MG63 (cell line): ENCODE results near the gene LPO. TPM values are rescaled to one million over a fixed set of nuclear protein-coding genes. Genes with fewer than 3 reads are reported as not detected.

ENCODE experiments used
- DNase-seq: peaks from one replicate; pipeline ENCODE4 v3.0.0-alpha.2; 2020
- H3K27me3 ChIP-seq: fragments of 250-450 bp; sonication (Bioruptor Pico); 2 replicates; pipeline ENCODE4 v1.5.1; 2020; ENCODE audit warnings: mild to moderate bottlenecking, moderate library complexity
- H3K36me3 ChIP-seq: fragments of 250-450 bp; sonication (Bioruptor Pico); 2 replicates; pipeline ENCODE4 v1.5.1; 2020; ENCODE audit warnings: mild to moderate bottlenecking, moderate library complexity
- H3K4me3 ChIP-seq: fragments of 250-450 bp; sonication (Bioruptor Pico); 2 replicates; pipeline ENCODE4 v1.5.1; 2020; ENCODE audit warnings: mild to moderate bottlenecking, moderate library complexity
- H3K9me3 ChIP-seq: fragments of 250-450 bp; sonication (Bioruptor Pico); 2 replicates; pipeline ENCODE4 v1.5.1; 2020; ENCODE audit warnings: mild to moderate bottlenecking, moderate library complexity
- total RNA-seq: library from RNA; depleted of rRNA; stranded (reverse); fragments of >200 nt; shearing (Covaris generic); gene quantifications from 2 replicates; pipeline ENCODE4 v1.2.3, GENCODE V29; 2014; ENCODE audit warnings: low replicate concordance

The LPO gene
- total RNA-seq, 1 experiment from 2014 or later: not detected

DNA sequence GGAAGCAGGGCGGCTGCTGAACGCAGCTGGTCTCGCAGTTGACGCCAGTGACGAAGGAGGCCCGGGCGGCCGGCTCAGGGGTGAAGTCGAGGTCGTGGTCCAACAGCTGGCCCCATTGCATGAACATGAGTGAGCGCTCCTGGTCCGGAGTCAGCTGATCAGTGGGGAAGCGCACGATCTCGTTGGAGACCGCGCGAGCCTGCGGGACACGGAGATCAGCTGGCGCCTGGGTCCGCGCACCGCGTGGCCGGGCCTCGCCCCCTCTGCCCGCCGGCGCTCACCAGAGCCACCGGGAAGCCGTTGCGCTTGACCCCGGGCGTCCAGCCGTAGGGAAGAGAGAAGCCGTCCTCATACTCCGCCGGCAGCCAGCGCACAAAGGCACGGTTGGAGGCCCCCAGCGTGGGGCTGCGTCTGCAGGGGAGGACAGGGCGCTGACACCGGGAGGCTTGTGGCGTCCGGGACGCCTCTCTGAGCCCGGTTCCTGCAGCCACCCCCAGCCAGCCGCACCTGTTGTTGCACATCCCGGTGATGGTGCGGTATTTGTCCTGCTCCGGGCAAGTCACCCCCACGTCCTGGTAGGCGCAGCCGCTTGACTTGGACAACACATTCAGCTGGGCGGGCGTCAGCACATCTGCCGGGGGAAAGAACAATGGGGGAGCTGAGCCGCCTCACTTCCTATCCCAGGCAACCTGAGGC lies 40.8 kb downstream of the LPO start:
- Histone ChIP-seq H3K9me3 (no peaks in the 10 kb centered on the region), H3K27me3 (no peaks in the 10 kb centered on the region), H3K36me3 (no peaks in the 10 kb centered on the region), H3K4me3 (no peak overlapping the region)
- DNase-seq: no peak

- H3K36me3 ChIP-seq: no peaks in the 10 kb centered on the region
- H3K9me3 ChIP-seq: no peaks in the 10 kb centered on the region
- no peaks in the 10 kb centered on the region for H3K27me3 ChIP-seq
- H3K4me3 ChIP-seq: no peak overlapping the region
- DNase-seq: no peak
These were observed 41.5 kb downstream of the LPO start for GRCh38 chr17:58279736-58280479.

DNA sequence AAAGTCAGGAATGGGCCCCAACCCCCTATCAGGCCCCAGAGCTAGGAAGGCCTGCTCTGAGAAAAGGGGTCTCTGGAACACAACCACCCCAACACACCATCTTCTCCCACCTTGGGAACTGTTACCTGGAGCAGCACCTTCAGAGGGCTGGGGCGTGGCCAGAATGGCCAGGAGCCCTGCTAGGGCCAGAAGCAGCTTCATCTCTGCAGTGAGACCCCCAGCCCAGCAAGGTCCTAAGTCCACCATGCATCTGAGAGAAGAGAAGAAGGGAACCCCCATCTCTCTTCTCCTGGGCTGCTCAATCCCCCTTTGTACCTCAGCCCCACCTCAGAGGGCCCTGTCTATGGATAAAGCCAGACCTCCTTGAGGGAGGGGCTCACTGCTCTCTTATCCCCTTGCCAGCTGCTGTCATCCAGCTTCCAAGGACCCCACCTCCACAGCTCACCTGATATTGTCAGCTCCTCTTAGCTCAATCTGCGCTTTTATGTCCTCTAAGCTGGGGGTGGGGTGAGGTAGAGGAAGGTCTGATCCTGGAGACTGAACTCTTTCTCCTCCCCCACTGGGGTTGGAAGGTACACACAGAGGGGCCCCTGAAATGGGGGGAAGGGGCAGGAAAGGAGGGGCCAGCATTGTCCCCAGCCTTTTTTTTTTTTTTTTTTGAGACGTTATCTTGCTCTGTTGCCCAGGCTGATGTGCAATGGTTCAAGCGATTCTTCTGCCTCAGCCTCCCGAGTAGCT lies 42.3 kb downstream of the LPO start, which contains the start of gene MPO:
Gene MPO, minus strand, starts transcription at position 456 of the 738 bp plus-strand sequence. Its CDS starts 177 bp downstream, at position 279.
- H3K9me3 ChIP-seq: no peaks in the 10 kb centered on the region
- DNase-seq: no peak
- no peak within 1 kb of the TSS for H3K4me3 ChIP-seq
- H3K27me3 ChIP-seq: no peaks in the 10 kb centered on the region
- no peaks in the 10 kb centered on the region for H3K36me3 ChIP-seq

DNA sequence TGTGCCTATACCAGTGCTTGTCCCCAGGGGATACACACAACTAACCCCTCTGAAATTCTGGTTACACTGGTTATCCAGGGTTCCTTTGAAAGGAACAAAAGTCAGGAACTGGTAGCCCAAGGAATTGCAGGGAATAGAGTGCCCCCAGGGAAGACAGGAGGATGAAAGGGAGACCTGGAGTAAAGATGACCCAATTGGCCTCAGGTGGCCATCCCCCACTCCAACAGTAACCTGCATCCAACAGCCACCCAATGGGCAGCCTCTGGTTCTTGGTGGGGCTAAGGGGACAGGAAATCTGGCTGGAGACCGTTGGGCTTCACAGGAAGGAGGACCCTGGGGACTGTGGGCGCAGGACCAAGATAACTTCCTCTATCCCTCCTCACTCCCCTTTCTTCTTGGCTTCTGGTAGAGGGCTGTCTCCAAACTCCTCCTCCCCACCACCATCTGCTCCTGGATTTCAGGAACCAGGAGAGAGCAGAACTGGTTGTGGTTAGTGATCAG lies 43.2 kb downstream of the LPO start:
- Histone ChIP-seq H3K36me3 (no peaks in the 10 kb centered on the region), H3K4me3 (no peak overlapping the region), H3K9me3 (no peaks in the 10 kb centered on the region), H3K27me3 (no peaks in the 10 kb centered on the region)
- no peak for DNase-seq

GRCh38 chr17:58282442-58282841 lies 44.1 kb downstream of the LPO start:
- Histone ChIP-seq H3K4me3 (no peak overlapping the region), H3K36me3 (no peaks in the 10 kb centered on the region), H3K27me3 (0 out of 2 replicates have a peak, but pooled peaks cover 2% of the 10 kb centered on the region), H3K9me3 (no peaks in the 10 kb centered on the region)
- no peak for DNase-seq

GRCh38 chr17:58283674-58284612 lies 45.6 kb downstream of the LPO start:
- H3K9me3 ChIP-seq: no peaks in the 10 kb centered on the region
- H3K27me3 ChIP-seq: peaks cover 5% of the 10 kb centered on the region; the same call in 1 of the 2 replicates
- no peak overlapping the region for H3K4me3 ChIP-seq
- DNase-seq: no peak
- no peaks in the 10 kb centered on the region for H3K36me3 ChIP-seq

DNA sequence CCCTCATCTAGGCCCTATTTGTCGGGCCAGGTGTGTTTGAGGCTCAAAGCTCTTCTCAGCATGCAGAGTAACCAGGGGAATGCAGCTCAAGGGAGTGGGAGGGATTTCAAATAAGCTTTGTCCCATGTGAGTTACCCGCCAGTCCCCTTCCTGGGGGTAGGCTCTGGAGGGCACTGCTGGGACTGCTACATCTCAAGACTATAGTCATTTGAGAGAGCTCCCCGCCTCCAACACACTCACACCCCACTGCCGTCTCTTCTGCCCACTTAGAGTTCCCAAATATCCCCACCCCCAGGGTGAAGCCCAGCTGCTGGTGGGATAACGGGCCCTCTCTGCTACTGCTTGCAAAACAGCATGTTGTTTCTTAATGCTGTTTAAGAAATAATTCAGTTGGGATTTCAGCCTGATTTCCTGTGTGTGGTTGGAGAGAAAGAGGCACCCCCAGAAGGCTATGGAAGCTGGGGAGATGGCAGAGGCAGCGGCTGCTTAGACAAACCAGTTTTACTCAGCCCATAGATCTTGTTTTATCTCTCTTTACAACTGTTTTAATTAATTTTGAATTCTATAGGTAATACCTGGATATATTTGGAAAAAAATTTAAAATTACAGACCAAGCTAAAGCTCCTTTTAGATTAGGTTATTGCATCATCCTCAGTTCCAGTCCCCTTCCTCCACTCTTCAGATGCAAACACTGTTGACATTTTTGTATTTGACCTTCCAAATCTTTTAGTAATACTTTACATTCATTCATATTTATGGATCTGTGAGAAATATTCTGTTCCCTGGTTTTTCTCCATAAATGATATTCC lies 46.4 kb downstream of the LPO start:
- Histone ChIP-seq H3K27me3 (peaks cover 11% of the 10 kb centered on the region), H3K9me3 (no peaks in the 10 kb centered on the region), H3K36me3 (no peaks in the 10 kb centered on the region), H3K4me3 (no peak overlapping the region)
- no peak for DNase-seq

- Histone ChIP-seq H3K4me3 (no peak overlapping the region), H3K36me3 (no peaks in the 10 kb centered on the region), H3K9me3 (no peaks in the 10 kb centered on the region), H3K27me3 (peaks cover 17% of the 10 kb centered on the region)
- DNase-seq: peak; percentile 61
These were observed 47.0 kb downstream of the LPO start for GRCh38 chr17:58285422-58285810.

- no peak for DNase-seq
- H3K27me3 ChIP-seq: peaks cover 62% of the 10 kb centered on the region
- no peaks in the 10 kb centered on the region for H3K9me3 ChIP-seq
- H3K4me3 ChIP-seq: no peak overlapping the region
- no peaks in the 10 kb centered on the region for H3K36me3 ChIP-seq
These were observed 51.5 kb downstream of the LPO start for GRCh38 chr17:58289869-58290268.

DNA sequence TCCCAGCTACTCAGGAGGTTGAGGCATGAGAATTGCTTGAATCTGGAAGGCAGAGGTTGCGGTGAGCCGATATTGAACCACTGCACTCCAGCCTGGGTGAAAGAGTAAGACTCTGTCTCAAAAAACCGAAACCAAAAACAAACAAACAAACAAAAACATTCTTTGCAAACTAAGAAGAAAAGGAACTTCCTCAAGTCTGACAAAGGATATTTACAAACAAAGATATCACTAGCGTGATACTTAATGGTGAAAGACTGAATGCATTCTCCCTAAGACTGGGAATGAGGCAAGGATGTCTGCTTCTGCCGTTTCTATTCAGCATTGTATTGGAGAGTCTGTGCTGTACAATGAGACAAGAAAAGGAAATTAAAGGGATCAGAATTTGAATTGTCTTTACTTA lies 52.9 kb downstream of the LPO start:
- no peak for DNase-seq
- Histone ChIP-seq H3K9me3 (no peaks in the 10 kb centered on the region), H3K36me3 (no peaks in the 10 kb centered on the region), H3K4me3 (no peak overlapping the region), H3K27me3 (peaks cover 72% of the 10 kb centered on the region)

- Histone ChIP-seq H3K27me3 (peaks cover 71% of the 10 kb centered on the region), H3K9me3 (no peaks in the 10 kb centered on the region), H3K4me3 (no peak overlapping the region), H3K36me3 (no peaks in the 10 kb centered on the region)
- no peak for DNase-seq
These were observed 55.6 kb downstream of the LPO start for GRCh38 chr17:58294034-58294433.

GRCh38 chr17:58300336-58300735 lies 62.0 kb downstream of the LPO start:
- Histone ChIP-seq H3K9me3 (no peaks in the 10 kb centered on the region), H3K4me3 (no peak overlapping the region), H3K36me3 (no peaks in the 10 kb centered on the region), H3K27me3 (peaks cover 21% of the 10 kb centered on the region)
- no peak for DNase-seq

DNA sequence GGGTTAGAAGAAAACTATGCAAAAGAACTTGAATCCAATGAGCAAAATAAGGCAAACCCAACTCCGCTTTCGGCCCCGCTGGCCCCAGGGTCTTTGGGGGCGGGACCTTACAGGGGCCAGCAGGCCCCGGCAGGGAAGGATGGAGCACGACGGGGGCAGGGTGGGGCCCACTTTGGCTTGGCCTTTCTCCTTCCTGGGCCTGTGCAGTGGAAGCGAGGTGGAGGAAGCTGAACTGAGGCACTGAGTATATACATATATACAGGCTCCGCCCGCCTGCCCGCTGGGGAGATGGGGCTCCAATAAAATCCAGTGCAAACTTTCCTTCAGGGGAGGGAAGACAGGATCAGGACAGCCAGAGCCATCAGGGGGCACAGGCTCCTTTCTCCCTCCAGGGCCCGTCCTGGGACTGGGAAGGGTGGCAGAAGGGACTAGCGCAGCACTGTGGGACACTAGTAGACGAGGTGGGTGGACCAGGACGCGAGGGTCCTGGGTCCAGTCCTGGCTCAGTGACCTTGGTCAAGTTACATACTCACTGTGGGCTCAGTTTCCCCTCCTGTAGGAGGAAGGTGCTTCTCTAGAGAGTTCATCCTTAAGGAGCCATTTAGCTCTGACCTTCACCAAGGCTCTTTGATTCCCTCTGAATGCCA lies 63.2 kb downstream of the LPO start:
- no peak for DNase-seq
- no peaks in the 10 kb centered on the region for H3K9me3 ChIP-seq
- peaks cover 16% of the 10 kb centered on the region for H3K27me3 ChIP-seq
- no peak overlapping the region for H3K4me3 ChIP-seq
- H3K36me3 ChIP-seq: no peaks in the 10 kb centered on the region

DNA sequence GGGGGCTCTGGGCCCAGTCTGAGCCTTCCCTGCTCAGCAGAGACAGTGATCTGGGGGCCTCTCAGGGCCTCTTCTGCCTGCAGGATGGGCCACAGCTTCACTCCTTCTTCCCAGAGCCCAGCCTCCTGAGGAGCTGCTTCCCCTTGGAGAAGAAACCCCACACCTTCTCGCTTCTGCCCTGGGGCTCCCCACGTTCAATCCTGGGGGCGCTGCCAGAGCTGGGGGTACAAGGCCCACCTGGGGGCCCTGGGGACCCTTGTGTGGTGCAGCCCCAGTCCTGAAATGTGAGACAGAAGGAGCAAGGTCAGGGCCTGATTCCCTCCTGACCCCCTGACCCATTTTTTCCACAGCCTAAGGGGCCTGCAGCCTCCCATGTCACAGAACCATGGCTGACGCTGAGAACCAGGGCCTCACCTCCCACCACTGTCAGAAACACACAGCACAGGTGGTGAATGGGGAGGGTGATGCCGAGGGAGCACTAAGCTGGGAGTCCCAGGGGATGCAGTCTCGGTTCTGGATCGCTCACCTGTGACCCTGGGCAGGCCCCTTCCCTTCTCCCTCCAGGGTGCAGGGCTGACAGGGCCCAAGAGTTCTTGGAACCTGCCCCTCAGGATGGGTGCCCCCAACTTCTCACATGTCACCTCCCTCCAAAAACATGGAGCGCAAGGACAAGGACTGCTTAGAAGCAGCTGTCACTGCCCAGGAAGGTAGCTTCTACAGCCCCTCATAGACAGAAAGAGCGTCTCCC lies 64.0 kb downstream of the LPO start:
- peaks cover 16% of the 10 kb centered on the region for H3K27me3 ChIP-seq
- H3K9me3 ChIP-seq: no peaks in the 10 kb centered on the region
- H3K36me3 ChIP-seq: no peaks in the 10 kb centered on the region
- DNase-seq: no peak
- no peak overlapping the region for H3K4me3 ChIP-seq
